NCI-H345 (cell line): ENCODE data around the gene DNAAF5.
"Not testable (repeated sequence)": the region's sequence is repeated elsewhere in the genome, so short reads cannot be mapped to it uniquely, and the experiment has no call there.

ENCODE experiments used
- DNase-seq: peaks from one replicate; lab custom pipeline; 2025; lab: John Stamatoyannopoulos, UW

Gene DNAAF5

DNA sequence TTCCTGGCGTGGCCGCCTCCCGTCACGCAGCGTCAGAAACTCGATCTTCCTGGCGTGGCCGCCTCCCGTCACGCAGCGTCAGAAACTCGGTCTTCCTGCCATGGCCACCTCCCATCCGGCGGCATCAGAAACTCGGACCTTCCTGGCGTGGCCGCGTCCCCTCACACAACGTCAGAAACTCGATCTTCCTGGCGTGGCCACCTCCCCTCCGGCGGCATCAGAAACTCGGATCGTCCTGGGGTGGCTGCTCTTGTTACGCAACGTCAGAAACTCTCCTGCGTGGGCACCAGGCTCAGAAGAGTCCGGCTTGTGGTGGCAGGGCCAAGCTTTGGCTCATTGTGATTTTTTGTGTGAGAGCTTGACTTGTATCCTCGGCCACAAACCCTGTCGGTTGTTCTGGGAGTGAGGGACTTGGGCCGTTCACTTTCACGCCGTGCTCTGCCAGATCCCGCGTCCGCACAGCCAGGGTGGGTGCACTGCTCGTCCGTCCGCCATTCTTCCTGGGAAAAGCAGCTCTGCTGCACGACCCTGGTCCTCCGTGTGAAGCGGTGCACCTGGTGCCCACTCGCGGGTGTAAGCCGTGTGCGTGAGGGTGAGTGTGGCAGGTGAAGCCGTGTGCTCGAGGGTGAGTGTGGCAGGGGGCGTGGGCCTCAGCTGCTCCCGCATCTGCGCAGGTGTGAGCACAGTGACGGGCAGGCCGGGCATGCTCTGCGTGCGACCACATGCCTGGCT lies 56.4 kb downstream of the DNAAF5 start:
- no peak for DNase-seq

GRCh38 chr7:783556-784490 lies 57.3 kb downstream of the DNAAF5 start:
- DNase-seq = no peak

DNA sequence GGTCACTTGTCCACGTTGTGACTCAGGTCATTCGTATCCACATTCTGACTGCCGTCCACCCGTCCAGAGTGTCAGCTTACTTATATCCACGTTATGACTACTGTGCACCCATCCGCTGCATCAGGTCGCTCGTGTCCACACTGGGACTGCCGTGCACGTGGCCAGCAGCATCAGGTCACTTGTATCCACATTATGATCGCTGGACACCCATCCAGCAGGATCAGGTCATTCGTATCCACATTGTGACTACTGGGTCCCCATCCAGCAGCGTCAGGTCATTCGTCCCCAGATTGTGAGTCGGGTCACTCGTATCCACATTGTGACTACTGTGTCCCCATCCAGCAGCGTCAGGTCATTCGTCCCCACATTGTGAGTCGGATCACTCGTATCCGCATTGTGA lies 58.5 kb downstream of the DNAAF5 start:
- no peak for DNase-seq

DNA sequence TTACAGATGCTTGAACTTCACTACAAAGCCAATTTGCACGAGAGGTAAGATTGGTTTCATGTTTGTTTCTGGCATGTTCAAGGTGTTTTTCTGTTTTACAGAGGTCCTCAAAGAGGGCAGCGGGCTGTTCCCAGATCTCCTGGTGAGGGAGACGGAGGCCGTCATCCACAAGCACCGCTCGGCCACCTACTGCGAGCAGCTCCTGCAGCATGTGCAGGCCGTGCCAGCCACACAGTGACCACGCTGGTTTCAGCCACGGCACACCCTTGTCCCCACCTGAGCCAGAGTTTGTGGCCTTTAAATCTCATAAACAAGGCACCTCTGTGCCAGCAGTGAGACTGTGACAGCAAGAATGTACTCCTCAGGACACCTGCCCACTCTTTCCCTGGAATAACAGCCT lies 58.9 kb downstream of the DNAAF5 start:
- no peak for DNase-seq

DNA sequence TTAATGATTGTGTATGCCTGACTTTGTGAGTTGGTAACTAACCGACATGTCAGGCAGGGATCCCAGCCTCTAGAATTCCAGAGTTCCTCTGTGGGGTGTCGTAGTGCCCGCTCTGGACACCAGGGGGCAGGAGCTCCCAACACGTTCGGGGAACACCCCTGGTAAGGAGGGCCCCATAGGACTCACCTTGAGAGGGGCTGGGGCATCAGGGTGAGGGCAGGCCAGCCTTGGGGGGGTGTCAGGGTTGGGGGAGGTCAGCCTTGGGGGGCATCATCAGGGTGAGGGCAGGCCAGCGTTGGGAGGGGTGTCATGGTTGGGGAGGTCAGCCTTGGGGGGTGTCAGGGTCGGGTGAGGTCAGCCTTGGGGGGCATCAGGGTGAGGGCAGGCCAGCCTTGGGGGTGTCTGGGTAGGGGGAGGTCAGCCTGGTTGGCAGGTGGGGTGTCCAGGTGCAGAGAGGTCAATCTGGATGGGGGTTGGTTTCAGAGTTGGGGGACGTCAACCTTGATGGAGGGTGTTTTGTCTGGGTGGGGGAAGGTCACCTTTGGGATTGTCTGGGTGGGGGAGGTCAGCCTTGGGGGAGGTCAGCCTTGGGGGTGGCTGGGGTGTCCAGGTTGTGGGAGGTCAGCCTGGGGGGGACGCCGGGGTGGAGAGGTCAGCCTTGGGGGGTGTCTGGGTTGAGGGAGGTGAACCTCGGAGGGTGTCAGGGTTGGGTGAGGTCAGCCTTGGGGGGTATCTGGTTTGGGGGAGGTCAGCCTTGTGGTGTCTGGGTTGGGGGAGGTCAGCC lies 60.2 kb downstream of the DNAAF5 start:
- DNase-seq = peak; percentile 41

GRCh38 chr7:787332-788240 lies 61.1 kb downstream of the DNAAF5 start:
- DNase-seq = no peak

DNA sequence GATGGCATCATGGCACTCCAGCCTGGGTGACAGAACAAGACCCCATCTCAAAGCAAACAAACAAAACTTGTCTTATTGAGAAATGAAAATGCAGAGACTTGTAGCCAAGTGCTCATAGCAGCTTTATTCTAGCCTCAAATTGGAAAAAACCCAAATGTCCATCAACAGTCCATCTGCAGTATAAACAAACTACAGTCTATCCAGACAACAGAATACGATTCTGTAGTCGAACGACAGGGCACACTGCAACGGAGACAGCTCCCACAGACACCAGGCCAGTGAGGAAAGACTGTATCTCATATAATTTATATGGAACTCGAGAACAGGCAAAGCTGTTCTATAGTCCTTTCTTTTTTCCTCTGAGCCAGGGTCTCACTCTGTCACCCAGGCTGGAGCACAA lies 65.0 kb downstream of the DNAAF5 start:
- no peak for DNase-seq

GRCh38 chr7:794207-794606 lies 67.7 kb downstream of the DNAAF5 start:
- DNase-seq = no peak

DNA sequence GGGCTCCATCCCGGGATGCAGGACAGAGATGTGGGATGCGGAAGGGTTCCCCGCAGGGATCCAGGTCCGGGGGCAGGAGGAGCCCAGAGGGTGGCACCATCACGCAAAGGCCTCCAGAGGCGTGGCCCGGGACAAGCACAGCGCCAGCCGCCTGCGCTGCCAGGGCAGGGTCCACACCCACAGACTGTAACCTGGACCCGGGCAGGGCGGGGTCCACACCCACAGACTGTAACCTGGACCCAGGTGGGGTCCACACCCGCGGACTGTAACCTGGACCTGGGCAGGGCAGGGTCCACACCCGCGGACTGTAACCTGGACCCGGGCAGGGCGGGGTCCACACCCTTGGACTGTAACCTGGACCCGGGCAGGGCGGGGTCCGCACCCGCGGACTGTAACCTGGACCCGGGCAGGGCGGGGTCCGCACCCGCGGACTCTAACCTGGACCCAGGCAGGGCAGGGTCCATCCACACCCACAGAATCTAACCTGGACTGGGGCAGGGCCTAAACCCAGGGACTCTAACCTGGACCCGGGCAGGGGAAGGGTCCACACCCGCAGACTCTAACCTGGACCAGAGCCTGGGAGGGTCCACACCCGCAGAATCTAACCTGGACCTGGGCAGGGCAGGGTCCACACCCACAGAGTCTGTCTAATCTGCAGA lies 68.3 kb downstream of the DNAAF5 start:
- no peak for DNase-seq

GRCh38 chr7:796434-797169 lies 70.1 kb downstream of the DNAAF5 start:
- not testable (repeated sequence) for DNase-seq

DNA sequence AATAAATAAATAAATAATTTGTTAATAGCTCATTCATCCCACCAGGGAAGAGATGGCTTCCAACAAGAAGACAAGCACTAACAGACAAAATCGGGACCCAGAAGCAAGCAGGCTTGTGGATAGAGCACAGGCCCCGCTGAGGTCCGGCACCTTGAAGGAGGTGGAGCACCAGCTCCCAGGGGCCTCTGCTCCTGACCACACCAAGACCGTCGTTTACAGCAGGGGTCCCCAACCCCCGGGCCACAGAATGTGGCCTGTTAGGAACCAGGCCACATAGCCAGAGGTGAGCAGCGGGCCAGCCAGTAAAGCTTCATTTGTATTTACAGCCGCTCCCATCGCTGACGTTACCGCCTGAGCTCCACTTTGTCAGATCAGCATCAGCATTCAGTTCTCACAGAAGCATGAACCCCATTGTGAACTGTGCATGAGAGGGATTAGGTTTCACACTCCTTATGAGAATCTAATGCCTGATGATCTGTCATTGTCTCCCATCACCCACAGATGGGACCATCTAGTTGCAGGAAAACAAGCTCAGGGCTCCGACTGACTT lies 72.5 kb downstream of the DNAAF5 start:
- no peak for DNase-seq

GRCh38 chr7:800692-801091 lies 74.2 kb downstream of the DNAAF5 start:
- no peak for DNase-seq

GRCh38 chr7:801351-801750 lies 74.9 kb downstream of the DNAAF5 start:
- not testable (repeated sequence) for DNase-seq

GRCh38 chr7:801940-802381 lies 75.5 kb downstream of the DNAAF5 start:
- peak; percentile 45 for DNase-seq

GRCh38 chr7:802500-803242 lies 76.2 kb downstream of the DNAAF5 start:
- no peak for DNase-seq

- DNase-seq = no peak
These were observed 76.7 kb downstream of the DNAAF5 start for GRCh38 chr7:803243-803635.

DNA sequence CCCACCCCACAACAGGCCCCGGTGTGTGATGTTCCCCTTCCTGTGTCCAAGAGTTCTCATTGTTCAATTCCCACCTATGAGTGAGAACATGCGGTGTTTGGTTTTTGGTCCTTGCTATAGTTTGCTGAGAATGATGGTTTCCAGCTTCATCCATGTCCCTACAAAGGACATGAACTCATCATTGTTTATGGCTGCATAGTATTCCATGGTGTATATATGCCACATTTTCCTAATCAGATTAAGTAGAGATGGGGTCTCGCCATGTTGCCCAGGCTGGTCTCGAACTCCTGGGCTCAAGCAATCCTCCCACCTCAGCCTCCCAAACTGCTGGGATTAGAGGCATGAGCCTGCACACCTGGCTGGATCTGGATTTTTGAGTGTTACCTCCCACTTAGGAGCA lies 77.3 kb downstream of the DNAAF5 start:
- not testable (repeated sequence) for DNase-seq

DNA sequence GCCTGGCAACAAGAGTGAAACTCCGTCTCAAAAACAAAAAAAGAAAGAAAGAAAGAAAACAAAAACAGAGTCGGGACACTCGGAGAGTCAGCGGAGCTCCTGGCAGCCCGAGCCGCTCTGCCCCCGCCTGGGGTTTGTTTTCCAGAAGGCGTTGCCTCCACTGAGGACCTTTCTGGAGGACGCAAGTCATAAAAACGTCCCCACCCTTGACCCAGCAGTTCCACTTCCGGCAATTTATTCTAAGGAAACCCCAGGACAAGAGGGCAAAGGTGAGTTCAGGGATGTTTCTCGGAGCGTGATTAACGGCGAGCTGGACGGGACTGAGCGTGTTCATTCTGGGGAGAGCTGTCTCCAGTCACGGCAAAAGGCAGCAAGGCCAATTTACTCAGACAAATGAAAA lies 78.8 kb downstream of the DNAAF5 start:
- no peak for DNase-seq
